ENCODE measurements around the gene AUH.

AUH gene

DNA sequence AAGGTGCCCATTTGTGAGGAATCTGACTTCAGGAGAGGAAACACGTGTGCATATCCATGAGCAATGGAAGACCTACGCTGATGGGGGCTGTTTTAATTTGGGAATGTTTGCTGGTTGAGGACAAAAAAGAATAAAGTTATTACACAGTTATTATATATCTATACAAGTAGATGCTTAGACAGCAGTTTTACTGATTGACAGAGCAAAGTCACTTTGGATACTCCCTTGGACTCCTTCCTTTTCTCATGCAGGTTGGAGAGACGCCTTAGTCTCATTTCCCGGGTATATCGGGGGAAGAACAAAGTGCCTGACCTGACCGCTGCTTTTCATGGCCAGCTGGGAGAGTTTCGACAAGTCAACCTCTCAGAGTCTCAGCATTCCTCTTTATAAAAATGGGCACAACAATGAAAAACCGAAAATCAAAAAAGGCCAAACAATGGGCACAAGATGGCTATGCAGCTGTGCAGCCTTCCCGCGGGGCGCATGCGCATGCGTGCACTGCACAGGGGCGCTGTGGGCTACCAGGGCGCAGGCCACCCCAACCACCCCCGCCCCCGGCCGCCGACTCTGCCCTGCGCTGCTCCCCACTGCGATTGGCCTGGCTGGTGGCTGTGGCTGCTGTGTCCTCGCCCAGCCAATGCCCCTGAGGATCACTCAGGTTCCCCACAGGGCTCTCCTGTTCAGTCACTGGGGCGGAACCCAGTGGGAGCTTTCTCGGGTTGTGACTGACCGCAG, 43.8 kb upstream of the AUH start:
- DNase-seq (ENCODE audit: extremely low spot score) = no peak
- CTCF ChIA-PET = no interaction called here
- TF ChIP-seq ELF4 (IDR thresholded peaks at IDR 0.05) (no peak), SP1 (IDR thresholded peaks at IDR 0.05) (no peak), PKNOX1 (IDR thresholded peaks at IDR 0.05) (no peak), ZNF384 (IDR thresholded peaks at IDR 0.05) (no peak), CTBP1 (IDR thresholded peaks at IDR 0.05; ENCODE audit: borderline replicate concordance) (no peak), BHLHE40 (IDR thresholded peaks at IDR 0.05; ENCODE audit: borderline replicate concordance) (no peak), NFRKB (IDR thresholded peaks at IDR 0.05) (no peak), TARDBP (IDR thresholded peaks at IDR 0.05) (no peak), HDGF (IDR thresholded peaks at IDR 0.05; ENCODE audit: borderline replicate concordance) (no peak), FOXM1 (IDR thresholded peaks at IDR 0.05; ENCODE audit: borderline replicate concordance) (no peak), SUZ12 (IDR thresholded peaks at IDR 0.05) (no peak), ARNT (IDR thresholded peaks at IDR 0.05) (no peak), LEF1 (IDR thresholded peaks at IDR 0.05; ENCODE audit: borderline replicate concordance) (no peak), L3MBTL2 (conservative IDR thresholded peaks at IDR 0.05) (no peak), FOXA1 (IDR thresholded peaks at IDR 0.05) (no peak)
- POLR2A ChIA-PET = no interaction called here

GRCh38 chr9:91403665-91404543, 42.2 kb upstream of the AUH start:
- POLR2A ChIA-PET = no interaction called here
- CTCF ChIA-PET = no interaction called here
- no peak for TF ChIP-seq TARDBP (IDR thresholded peaks at IDR 0.05)
- no peak for TF ChIP-seq CTBP1 (IDR thresholded peaks at IDR 0.05; ENCODE audit: borderline replicate concordance)
- no peak for TF ChIP-seq FOXA1 (IDR thresholded peaks at IDR 0.05)
- TF ChIP-seq FOXM1 (IDR thresholded peaks at IDR 0.05; ENCODE audit: borderline replicate concordance) = no peak
- no peak for TF ChIP-seq SP1 (IDR thresholded peaks at IDR 0.05)
- TF ChIP-seq ZNF384 (IDR thresholded peaks at IDR 0.05) = no peak
- no peak for TF ChIP-seq NFRKB (IDR thresholded peaks at IDR 0.05)
- no peak for TF ChIP-seq FOXK2 (IDR thresholded peaks at IDR 0.05)
- no peak for TF ChIP-seq ELF4 (IDR thresholded peaks at IDR 0.05)
- no peak for TF ChIP-seq ARNT (IDR thresholded peaks at IDR 0.05)
- no peak for TF ChIP-seq BHLHE40 (IDR thresholded peaks at IDR 0.05; ENCODE audit: borderline replicate concordance)
- TF ChIP-seq HDGF (IDR thresholded peaks at IDR 0.05; ENCODE audit: borderline replicate concordance) = no peak
- no peak for TF ChIP-seq L3MBTL2 (conservative IDR thresholded peaks at IDR 0.05)
- no peak for TF ChIP-seq LEF1 (IDR thresholded peaks at IDR 0.05; ENCODE audit: borderline replicate concordance)
- no peak for TF ChIP-seq SUZ12 (IDR thresholded peaks at IDR 0.05)
- no peak for TF ChIP-seq PKNOX1 (IDR thresholded peaks at IDR 0.05)
- DNase-seq (ENCODE audit: extremely low spot score) = no peak

- DNase-seq (ENCODE audit: extremely low spot score) = no peak
- TF ChIP-seq HDGF (IDR thresholded peaks at IDR 0.05; ENCODE audit: borderline replicate concordance) (no peak), SUZ12 (IDR thresholded peaks at IDR 0.05) (no peak), L3MBTL2 (conservative IDR thresholded peaks at IDR 0.05) (no peak), LEF1 (IDR thresholded peaks at IDR 0.05; ENCODE audit: borderline replicate concordance) (no peak), ARNT (IDR thresholded peaks at IDR 0.05) (no peak), FOXA1 (IDR thresholded peaks at IDR 0.05) (no peak), FOXM1 (IDR thresholded peaks at IDR 0.05; ENCODE audit: borderline replicate concordance) (no peak)
- CTCF ChIA-PET = no interaction called here
- POLR2A ChIA-PET = no interaction called here
Observed at GRCh38 chr9:91398926-91399325, 37.2 kb upstream of the AUH start.

DNA sequence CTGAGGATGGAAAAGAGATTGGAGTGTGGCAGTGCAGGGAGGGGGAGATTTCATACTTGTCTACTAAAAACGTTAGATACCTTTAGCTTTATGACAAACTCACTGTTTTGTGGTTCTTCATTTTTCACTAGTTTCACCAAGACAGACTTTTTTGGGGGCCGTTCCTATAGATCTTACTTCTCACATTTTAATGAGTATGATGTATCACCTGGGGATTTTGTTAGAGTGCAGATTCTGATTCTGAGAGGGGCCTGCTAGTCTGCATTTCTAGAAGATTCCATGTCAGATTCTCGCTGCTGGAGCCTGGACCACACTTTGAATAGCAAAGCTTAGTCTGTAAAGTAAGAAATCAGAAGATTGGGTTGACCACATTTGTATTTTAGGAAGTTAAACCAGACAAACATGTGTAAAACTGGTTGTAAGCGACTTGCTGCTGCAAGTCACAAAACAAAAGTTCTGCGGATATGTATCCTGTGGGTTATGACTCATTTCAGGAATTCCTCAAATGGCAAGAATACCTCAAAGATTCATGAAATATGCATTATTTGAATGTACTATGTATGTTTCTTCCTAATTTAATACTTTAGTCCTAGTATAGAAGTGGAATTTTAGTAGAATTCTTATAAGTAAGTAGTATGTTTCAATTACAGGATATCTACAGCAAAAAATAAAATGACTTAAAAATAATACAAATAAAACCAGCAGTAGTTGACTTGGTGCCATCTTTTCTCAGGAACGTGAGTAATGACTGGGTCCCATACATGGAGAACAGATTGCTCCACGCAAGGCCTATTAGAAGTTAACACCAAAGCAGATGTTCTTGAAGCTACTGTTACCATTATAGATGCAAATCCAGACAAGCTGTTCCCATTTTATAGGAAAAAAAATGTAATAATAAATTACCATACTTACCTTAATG, 34.1 kb upstream of the AUH start:
- TF ChIP-seq CTBP1 (IDR thresholded peaks at IDR 0.05; ENCODE audit: borderline replicate concordance) (no peak), FOXK2 (IDR thresholded peaks at IDR 0.05) (no peak), FOXA1 (IDR thresholded peaks at IDR 0.05) (no peak), BHLHE40 (IDR thresholded peaks at IDR 0.05; ENCODE audit: borderline replicate concordance) (no peak), SUZ12 (IDR thresholded peaks at IDR 0.05) (no peak), L3MBTL2 (conservative IDR thresholded peaks at IDR 0.05) (no peak), ZNF384 (IDR thresholded peaks at IDR 0.05) (no peak), NFRKB (IDR thresholded peaks at IDR 0.05) (no peak)
- POLR2A ChIA-PET = no interaction called here
- CTCF ChIA-PET = no interaction called here
- DNase-seq (ENCODE audit: extremely low spot score) = no peak

DNA sequence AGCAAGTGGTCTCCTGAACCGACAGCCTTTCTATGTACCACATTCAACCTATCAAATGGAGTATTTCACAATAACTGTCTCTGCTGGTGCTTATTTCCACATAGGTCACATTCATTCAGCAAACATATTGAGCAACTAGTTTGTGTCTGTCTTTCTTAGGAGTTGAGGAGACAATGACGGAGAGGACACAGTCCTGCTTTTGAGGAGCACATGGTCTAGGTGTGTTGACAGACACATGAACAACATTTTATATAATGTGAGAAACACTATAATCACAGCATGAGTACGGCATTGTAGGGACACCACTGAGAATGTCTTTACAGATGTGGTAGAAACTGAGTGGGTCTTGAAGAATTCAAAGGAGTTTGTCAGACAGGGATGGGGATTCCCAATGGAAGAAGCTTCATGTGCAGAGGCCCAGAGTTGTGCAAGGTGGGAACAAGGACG, 33.4 kb upstream of the AUH start:
- DNase-seq (ENCODE audit: extremely low spot score) = no peak
- TF ChIP-seq NFRKB (IDR thresholded peaks at IDR 0.05) (no peak), HDGF (IDR thresholded peaks at IDR 0.05; ENCODE audit: borderline replicate concordance) (no peak), BHLHE40 (IDR thresholded peaks at IDR 0.05; ENCODE audit: borderline replicate concordance) (no peak)
- ChIA-PET POLR2A (no interaction called here), CTCF (no interaction called here)

GRCh38 chr9:91393826-91394225, 32.1 kb upstream of the AUH start:
- CTCF ChIA-PET = no interaction called here
- POLR2A ChIA-PET = no interaction called here
- TF ChIP-seq SUZ12 (IDR thresholded peaks at IDR 0.05) (no peak), LEF1 (IDR thresholded peaks at IDR 0.05; ENCODE audit: borderline replicate concordance) (no peak), SP1 (IDR thresholded peaks at IDR 0.05) (no peak), L3MBTL2 (conservative IDR thresholded peaks at IDR 0.05) (no peak), BHLHE40 (IDR thresholded peaks at IDR 0.05; ENCODE audit: borderline replicate concordance) (no peak), ZNF384 (IDR thresholded peaks at IDR 0.05) (no peak), ARNT (IDR thresholded peaks at IDR 0.05) (no peak), PKNOX1 (IDR thresholded peaks at IDR 0.05) (no peak), TARDBP (IDR thresholded peaks at IDR 0.05) (no peak), NFRKB (IDR thresholded peaks at IDR 0.05) (no peak), FOXM1 (IDR thresholded peaks at IDR 0.05; ENCODE audit: borderline replicate concordance) (no peak), CTBP1 (IDR thresholded peaks at IDR 0.05; ENCODE audit: borderline replicate concordance) (no peak), FOXA1 (IDR thresholded peaks at IDR 0.05) (no peak), ELF4 (IDR thresholded peaks at IDR 0.05) (no peak), FOXK2 (IDR thresholded peaks at IDR 0.05) (no peak), HDGF (IDR thresholded peaks at IDR 0.05; ENCODE audit: borderline replicate concordance) (no peak)
- DNase-seq (ENCODE audit: extremely low spot score) = no peak

Measured in HEK293T (cell line).